Measurements from ENCODE around the gene RPL3. TPM values are rescaled to one million over a fixed set of nuclear protein-coding genes. Genes with fewer than 3 reads are reported as not detected.
"Not testable (repeated sequence)": the region's sequence is repeated elsewhere in the genome, so short reads cannot be mapped to it uniquely, and the experiment has no call there.

RPL3 gene
- total RNA-seq, 1 experiment from 2014 or later: 3,763 TPM

- no peak for DNase-seq
- Histone ChIP-seq H3K36me3 (no peaks in the 10 kb centered on the region), H3K9me3 (no peaks in the 10 kb centered on the region), H3K4me3 (no peak overlapping the region), H3K27me3 (no peaks in the 10 kb centered on the region)
Measured at GRCh38 chr22:39356464-39356863, 37.0 kb upstream of the RPL3 start.

- not testable (repeated sequence) for H3K36me3 ChIP-seq, H3K4me3 ChIP-seq, H3K27me3 ChIP-seq
Measured at GRCh38 chr22:39355805-39356204, 36.4 kb upstream of the RPL3 start.

GRCh38 chr22:39355080-39355479, 35.7 kb upstream of the RPL3 start:
- no peak for DNase-seq

More at GRCh38 chr22:39355805-39356204, 36.4 kb upstream of the RPL3 start:
- H3K9me3 ChIP-seq, DNase-seq: not testable (repeated sequence)

GRCh38 chr22:39353346-39353745, 33.9 kb upstream of the RPL3 start:
- DNase-seq: no peak
- H3K36me3 ChIP-seq: no peaks in the 10 kb centered on the region
- no peaks in the 10 kb centered on the region for H3K27me3 ChIP-seq

More at GRCh38 chr22:39355080-39355479, 35.7 kb upstream of the RPL3 start:
- Histone ChIP-seq H3K36me3 (no peaks in the 10 kb centered on the region), H3K9me3 (no peaks in the 10 kb centered on the region), H3K4me3 (no peak overlapping the region), H3K27me3 (no peaks in the 10 kb centered on the region)

GRCh38 chr22:39352306-39352891, 33.0 kb upstream of the RPL3 start:
- no peaks in the 10 kb centered on the region for H3K36me3 ChIP-seq
- no peak overlapping the region for H3K4me3 ChIP-seq
- no peak for DNase-seq
- no peaks in the 10 kb centered on the region for H3K9me3 ChIP-seq
- no peaks in the 10 kb centered on the region for H3K27me3 ChIP-seq

More at GRCh38 chr22:39353346-39353745, 33.9 kb upstream of the RPL3 start:
- Histone ChIP-seq H3K9me3 (no peaks in the 10 kb centered on the region), H3K4me3 (no peak overlapping the region)

GRCh38 chr22:39351689-39352214, 32.3 kb upstream of the RPL3 start:
- no peak overlapping the region for H3K4me3 ChIP-seq
- DNase-seq: no peak

GRCh38 chr22:39350757-39351688, 31.6 kb upstream of the RPL3 start:
- Histone ChIP-seq H3K36me3 (no peaks in the 10 kb centered on the region), H3K9me3 (no peaks in the 10 kb centered on the region), H3K4me3 (peak overlapping the region; percentile 67), H3K27me3 (no peaks in the 10 kb centered on the region)
- DNase-seq: no peak

More at GRCh38 chr22:39351689-39352214, 32.3 kb upstream of the RPL3 start:
- Histone ChIP-seq H3K27me3 (no peaks in the 10 kb centered on the region), H3K36me3 (no peaks in the 10 kb centered on the region), H3K9me3 (no peaks in the 10 kb centered on the region)

- Histone ChIP-seq H3K27me3 (no peaks in the 10 kb centered on the region), H3K36me3 (no peaks in the 10 kb centered on the region), H3K4me3 (peak within 1 kb of the TSS; percentile 67), H3K9me3 (no peaks in the 10 kb centered on the region)
- peak; percentile 12 for DNase-seq
Measured at GRCh38 chr22:39349967-39350726, 30.7 kb upstream of the RPL3 start, which contains the start of gene SYNGR1. TSS of gene SYNGR1 (plus strand) at chr22:39349991. CDS start at chr22:39350011, 20 bp downstream.

- H3K9me3 ChIP-seq: no peaks in the 10 kb centered on the region
- peak; percentile 52 for DNase-seq
- no peaks in the 10 kb centered on the region for H3K36me3 ChIP-seq
- peak overlapping the region; percentile 67 for H3K4me3 ChIP-seq
- H3K27me3 ChIP-seq: no peaks in the 10 kb centered on the region
Measured at GRCh38 chr22:39349506-39349966, 30.1 kb upstream of the RPL3 start.

- Histone ChIP-seq H3K27me3 (no peaks in the 10 kb centered on the region), H3K9me3 (no peaks in the 10 kb centered on the region), H3K36me3 (no peaks in the 10 kb centered on the region), H3K4me3 (peak overlapping the region; percentile 67)
- DNase-seq: no peak
Measured at GRCh38 chr22:39348909-39349505, 29.6 kb upstream of the RPL3 start.

- DNase-seq: no peak
- Histone ChIP-seq H3K9me3 (no peaks in the 10 kb centered on the region), H3K27me3 (no peaks in the 10 kb centered on the region), H3K36me3 (no peaks in the 10 kb centered on the region), H3K4me3 (no peak overlapping the region)
Measured at GRCh38 chr22:39345231-39345630, 25.8 kb upstream of the RPL3 start.

- H3K4me3 ChIP-seq: no peak overlapping the region
- no peaks in the 10 kb centered on the region for H3K36me3 ChIP-seq
- H3K27me3 ChIP-seq: no peaks in the 10 kb centered on the region
- DNase-seq: no peak
- no peaks in the 10 kb centered on the region for H3K9me3 ChIP-seq
Measured at GRCh38 chr22:39344046-39344390, 24.6 kb upstream of the RPL3 start.

GRCh38 chr22:39343259-39344045, 24.0 kb upstream of the RPL3 start:
- Histone ChIP-seq H3K36me3 (no peaks in the 10 kb centered on the region), H3K4me3 (no peak overlapping the region), H3K27me3 (no peaks in the 10 kb centered on the region), H3K9me3 (no peaks in the 10 kb centered on the region)
- peak; percentile 58 for DNase-seq

GRCh38 chr22:39341179-39341578, 21.8 kb upstream of the RPL3 start:
- H3K4me3 ChIP-seq: no peak overlapping the region
- no peak for DNase-seq
- no peaks in the 10 kb centered on the region for H3K9me3 ChIP-seq

GRCh38 chr22:39339775-39340174, 20.4 kb upstream of the RPL3 start:
- not testable (repeated sequence) for H3K36me3 ChIP-seq
- peak; percentile 69 for DNase-seq

More at GRCh38 chr22:39341179-39341578, 21.8 kb upstream of the RPL3 start:
- H3K36me3 ChIP-seq: no peaks in the 10 kb centered on the region
- H3K27me3 ChIP-seq: no peaks in the 10 kb centered on the region

GRCh38 chr22:39336411-39336810, 17.0 kb upstream of the RPL3 start:
- Histone ChIP-seq H3K36me3 (no peaks in the 10 kb centered on the region), H3K4me3 (no peak overlapping the region), H3K27me3 (no peaks in the 10 kb centered on the region), H3K9me3 (no peaks in the 10 kb centered on the region)
- DNase-seq: no peak

More at GRCh38 chr22:39339775-39340174, 20.4 kb upstream of the RPL3 start:
- H3K4me3 ChIP-seq, H3K27me3 ChIP-seq, H3K9me3 ChIP-seq: not testable (repeated sequence)
